COLO829 (cell line): ENCODE data around the gene MTHFSD.

ENCODE experiments used
- DNase-seq: peaks from one replicate; pipeline ENCODE4 v3.0.0; 2012; ENCODE audit warnings: low spot score

Gene MTHFSD

GRCh38 chr16:86570558-86571529, 15.8 kb upstream of the MTHFSD start:
- no peak for DNase-seq

- no peak for DNase-seq
Measured at GRCh38 chr16:86569701-86570447, 14.8 kb upstream of the MTHFSD start.

- DNase-seq = no peak
Measured at GRCh38 chr16:86568677-86569623, 13.9 kb upstream of the MTHFSD start.

- DNase-seq = no peak
Measured at GRCh38 chr16:86567701-86568581, 12.9 kb upstream of the MTHFSD start.

GRCh38 chr16:86566966-86567700, 12.1 kb upstream of the MTHFSD start:
- no peak for DNase-seq

GRCh38 chr16:86566601-86566965, 11.5 kb upstream of the MTHFSD start, which contains the start of gene FOXC2:
Gene FOXC2, plus strand, starts transcription at chr16:86566829. Its CDS starts 507 bp downstream, at chr16:86567336.
- peak; percentile 33 for DNase-seq

DNA sequence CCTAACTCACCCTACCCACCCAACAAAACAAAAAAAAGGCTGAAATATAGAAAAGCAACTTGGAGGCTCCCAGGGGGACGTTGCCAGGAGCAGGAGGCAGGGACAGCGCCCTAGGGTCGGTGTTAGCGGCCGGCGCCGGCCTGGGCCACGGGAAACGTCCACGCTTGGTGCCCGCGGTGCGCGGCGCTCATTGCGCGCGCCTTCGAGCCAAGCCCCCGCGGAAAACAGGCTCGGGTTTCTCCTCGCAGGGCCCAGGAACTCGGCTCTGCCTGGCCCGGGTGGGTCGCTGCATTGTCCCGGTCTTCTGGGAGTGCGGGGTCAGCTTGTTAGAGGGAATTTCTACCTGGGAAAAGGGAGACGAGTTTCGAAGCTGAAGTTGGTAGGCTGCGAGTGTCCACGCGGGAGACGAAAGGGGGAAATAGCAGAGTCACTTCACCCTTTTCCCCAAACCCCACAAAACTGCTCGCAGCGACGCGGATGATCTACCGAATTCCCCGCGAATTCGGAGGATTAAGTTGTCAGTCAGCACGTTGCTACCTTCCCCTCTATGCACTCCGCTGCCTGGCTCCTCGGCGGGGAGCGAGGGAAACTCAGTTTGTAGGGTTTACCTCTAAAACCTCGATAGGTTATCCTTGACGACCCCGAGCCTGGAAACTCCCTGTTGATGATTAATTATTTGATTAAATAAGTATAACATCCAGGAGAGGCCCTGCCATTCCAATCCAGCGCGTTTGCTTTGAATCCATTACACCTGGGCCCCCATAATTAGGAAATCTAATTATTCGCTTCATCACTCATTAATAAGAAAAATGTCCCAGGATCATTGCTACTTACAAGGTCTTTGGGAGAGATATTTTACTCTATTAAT, 10.8 kb upstream of the MTHFSD start:
- no peak for DNase-seq

DNA sequence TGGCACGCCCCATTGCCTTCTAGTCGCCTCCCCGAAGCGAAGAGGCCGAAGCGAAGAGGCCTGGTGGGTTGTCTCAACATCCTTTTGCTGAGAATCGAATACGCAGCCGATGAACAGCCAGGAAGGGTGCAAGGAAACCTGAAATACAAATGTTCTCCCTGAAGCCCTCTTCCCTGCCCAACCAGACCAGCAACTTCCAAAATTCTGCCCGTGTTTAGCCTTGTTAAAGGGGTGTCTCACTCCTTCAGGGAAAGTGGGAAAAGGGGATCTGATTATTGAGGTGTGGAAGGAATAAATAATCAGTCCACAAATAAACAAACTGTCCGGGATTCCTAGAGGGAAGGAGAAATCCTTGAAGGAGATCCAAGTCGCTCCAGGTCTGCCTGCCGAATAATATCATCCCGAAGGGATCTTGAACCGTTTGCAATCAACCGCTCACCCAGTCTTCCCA, 10.2 kb upstream of the MTHFSD start:
- DNase-seq = no peak

DNA sequence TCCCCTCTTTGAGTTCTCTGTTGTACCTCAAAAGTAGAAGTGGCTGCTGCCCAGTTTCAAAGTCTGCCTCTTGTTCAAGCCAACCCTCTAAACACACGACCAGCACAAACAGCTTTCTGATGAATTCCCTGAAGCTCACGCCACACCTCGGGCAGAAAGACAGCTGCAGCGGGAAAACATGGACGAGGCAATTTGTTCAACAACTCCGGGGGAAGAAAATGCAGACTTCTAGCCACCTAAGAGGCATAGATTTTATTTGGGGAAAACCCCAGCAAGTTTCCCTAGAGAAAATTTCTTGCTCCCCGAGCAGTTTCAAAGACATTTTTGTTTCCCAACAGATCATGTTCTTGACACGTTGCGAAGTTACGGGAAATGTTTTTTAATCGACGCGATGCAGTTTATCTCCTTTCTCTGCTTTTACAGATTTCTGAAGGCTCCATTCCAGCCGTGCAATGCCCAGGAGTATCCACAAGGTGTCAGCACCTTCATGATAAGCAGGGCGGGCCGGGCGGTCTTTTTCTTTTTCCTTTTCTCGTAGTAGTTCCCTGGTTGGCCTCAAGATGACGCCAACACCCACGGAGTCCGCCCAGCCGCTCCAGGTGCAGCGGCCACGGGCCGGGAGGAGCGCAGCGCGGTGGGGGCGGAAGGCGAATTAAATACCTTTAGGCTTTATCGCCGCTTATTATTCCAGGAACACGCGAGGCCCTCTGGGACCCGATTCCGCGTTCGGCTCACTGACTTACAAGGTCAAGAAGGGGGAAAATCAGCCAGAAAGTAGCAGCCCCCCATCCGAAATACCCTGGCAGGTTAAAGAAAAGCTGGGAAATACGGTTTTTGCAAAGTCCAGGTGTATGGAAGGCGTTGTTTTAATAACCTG, 8.7 kb upstream of the MTHFSD start:
- peak; percentile 37 for DNase-seq

DNA sequence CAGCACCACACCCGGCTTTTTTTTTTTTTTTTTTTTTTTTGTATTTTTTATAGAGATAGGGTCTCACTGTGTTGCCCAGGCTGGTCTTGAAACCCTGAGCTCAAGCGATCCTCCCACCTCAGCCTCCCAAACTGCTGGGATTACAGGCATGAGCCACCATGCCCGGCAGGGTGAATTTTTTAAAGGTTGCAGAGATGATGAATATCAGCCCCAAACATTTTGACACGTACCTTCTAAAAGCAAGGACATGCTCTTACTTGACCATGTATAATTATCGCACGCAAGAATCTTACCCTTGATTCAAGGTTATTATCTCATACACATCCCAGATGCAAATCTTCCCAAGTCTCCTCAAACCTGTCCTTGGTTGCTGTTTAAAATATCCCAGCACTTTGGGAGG, 7.3 kb upstream of the MTHFSD start:
- no peak for DNase-seq

GRCh38 chr16:86559802-86560305, 4.8 kb upstream of the MTHFSD start:
- DNase-seq = no peak

DNA sequence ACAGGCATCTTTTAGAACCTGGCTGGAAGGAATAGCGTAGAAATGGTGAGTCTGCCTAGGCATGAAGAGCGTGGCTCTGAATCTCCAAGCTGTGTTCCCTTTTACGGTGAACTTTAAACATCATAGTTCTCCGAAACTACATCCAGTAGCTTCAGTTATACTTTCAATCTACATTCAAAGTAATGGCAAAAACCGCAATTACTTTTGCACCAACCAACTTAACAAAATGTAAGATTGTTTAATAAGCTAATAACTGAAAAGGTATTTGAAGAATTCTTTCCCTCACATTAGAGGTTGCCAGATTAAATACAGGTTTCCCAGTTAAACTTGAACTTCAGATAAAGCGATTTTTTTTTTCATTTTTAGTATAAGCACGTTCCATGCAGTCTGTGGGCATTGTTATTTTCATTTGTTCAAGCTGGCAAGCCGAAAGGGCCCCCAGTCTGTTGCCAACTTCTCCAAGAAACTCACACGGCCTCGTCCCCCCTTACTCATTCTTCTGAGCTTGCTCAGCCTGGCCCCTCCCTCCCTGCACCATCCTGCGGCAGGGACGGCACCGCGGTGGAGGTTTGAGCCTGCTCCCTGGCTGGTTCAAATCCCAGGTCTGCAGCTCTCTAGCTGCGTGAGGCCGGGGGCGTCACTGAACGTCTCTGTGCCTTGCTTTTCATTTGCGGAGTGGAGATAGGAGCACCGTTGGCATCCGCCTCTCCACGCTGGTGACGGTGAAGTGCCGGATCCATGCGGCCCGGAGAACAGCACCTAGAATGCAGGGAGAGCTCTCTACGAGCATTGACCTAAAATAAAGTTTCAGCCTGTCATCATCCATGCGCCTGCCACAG, 3.5 kb upstream of the MTHFSD start:
- no peak for DNase-seq

- DNase-seq = no peak
Measured at GRCh38 chr16:86557587-86557986, 2.6 kb upstream of the MTHFSD start.

- DNase-seq = no peak
Measured at GRCh38 chr16:86556576-86556975, 1.5 kb upstream of the MTHFSD start.

DNA sequence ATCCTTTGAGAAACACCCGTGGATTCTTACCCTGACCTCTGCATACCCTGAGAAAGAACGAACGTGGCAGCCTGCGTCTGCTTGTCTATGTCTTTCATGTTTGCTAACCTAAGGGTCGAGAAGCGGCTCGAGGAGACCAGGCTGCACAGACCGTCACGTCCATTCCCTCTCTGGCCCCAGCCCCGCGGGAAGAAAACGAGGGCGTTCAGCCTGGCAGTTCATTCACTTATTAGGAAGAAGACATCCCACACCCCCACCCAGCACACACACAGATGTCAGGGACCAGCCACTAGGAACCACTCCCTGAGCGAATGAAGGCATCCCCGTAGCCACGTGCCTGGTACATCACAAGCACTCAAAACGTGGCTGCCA, 655 bp upstream of the MTHFSD start:
- DNase-seq = no peak

DNA sequence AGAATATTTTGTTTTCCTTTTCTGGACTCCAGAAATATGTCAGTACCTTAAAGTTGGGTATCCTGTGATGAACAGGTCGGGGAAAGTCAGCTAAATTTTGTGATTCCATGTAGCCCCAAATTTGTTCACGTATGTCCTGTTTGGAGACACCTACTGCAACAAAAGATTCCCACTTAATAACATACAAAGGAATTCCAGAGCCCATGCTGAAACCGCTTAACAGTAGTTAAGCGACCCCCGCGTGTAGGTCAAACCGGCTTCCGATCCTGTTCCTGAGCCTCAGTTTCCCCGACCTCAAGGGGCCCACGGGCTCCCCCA, 477 bp downstream of the MTHFSD start:
- DNase-seq = no peak

DNA sequence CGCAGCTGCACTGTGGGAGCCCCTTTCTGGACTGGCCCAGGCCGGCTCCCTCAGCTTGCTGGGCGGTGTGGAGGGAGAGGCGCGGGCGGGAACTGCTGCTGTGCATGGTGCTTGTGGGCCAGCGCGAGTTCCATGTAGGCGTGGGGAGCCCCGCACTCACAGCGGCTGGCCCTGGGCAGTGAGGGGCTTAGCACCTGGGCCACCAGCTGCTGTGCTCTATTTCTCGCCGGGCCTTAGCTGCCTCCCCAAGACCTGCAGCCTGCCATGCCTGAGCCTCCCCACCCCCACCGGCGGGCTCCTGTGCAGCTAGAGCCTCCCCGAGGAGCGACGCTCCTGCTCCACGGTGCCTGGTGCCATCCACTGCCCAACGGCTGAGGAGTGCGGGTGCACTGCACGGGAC, 1.7 kb downstream of the MTHFSD start:
- DNase-seq = no peak
